Stimulated activated CD4-positive, alpha-beta T cell treated with anti-CD3 and anti-CD28 coated beads, Interleukin-4, amount 100 ng/mL, for 24 hours (primary cell): ENCODE results near the gene SSTR3.
A peak's percentile ranks its signal among the peaks of the same experiment; 100 is the strongest.
"Not testable (repeated sequence)": the region's sequence is repeated elsewhere in the genome, so short reads cannot be mapped to it uniquely, and the experiment has no call there.

Source experiments
- DNase-seq: peaks from one replicate; pipeline ENCODE4 v3.0.0-alpha.2; 2020

Gene SSTR3

GRCh38 chr22:37209140-37209845, 3.0 kb downstream of the SSTR3 start:
- no peak for DNase-seq

GRCh38 chr22:37208401-37209139, 3.7 kb downstream of the SSTR3 start:
- no peak for DNase-seq

GRCh38 chr22:37207981-37208380, 4.3 kb downstream of the SSTR3 start:
- DNase-seq = no peak

GRCh38 chr22:37206841-37207821, 5.1 kb downstream of the SSTR3 start:
- no peak for DNase-seq

- no peak for DNase-seq
Observed at GRCh38 chr22:37206118-37206840, 6.0 kb downstream of the SSTR3 start.

GRCh38 chr22:37205046-37205445, 7.2 kb downstream of the SSTR3 start:
- DNase-seq = no peak

GRCh38 chr22:37204045-37204655, 8.1 kb downstream of the SSTR3 start:
- DNase-seq = no peak

- DNase-seq = no peak
Observed at GRCh38 chr22:37203354-37204044, 8.8 kb downstream of the SSTR3 start.

GRCh38 chr22:37202716-37203115, 9.6 kb downstream of the SSTR3 start:
- no peak for DNase-seq

- DNase-seq = no peak
Observed at GRCh38 chr22:37202001-37202555, 10.2 kb downstream of the SSTR3 start.

GRCh38 chr22:37201443-37201820, 10.8 kb downstream of the SSTR3 start:
- not testable (repeated sequence) for DNase-seq

- DNase-seq = no peak
Observed at GRCh38 chr22:37199760-37200108, 12.5 kb downstream of the SSTR3 start.

- peak; percentile 99 for DNase-seq
Observed at GRCh38 chr22:37199103-37199759, 13.0 kb downstream of the SSTR3 start.

- peak; percentile 93 for DNase-seq
Observed at GRCh38 chr22:37198258-37199102, 13.8 kb downstream of the SSTR3 start.

GRCh38 chr22:37197451-37198257, 14.6 kb downstream of the SSTR3 start:
- DNase-seq = no peak

- DNase-seq = no peak
Observed at GRCh38 chr22:37196539-37197450, 15.5 kb downstream of the SSTR3 start.

GRCh38 chr22:37195921-37196320, 16.4 kb downstream of the SSTR3 start:
- no peak for DNase-seq

GRCh38 chr22:37194750-37195149, 17.5 kb downstream of the SSTR3 start:
- no peak for DNase-seq
